SK-N-SH treated with all-trans-retinoic acid at 6 μM for 48 hours (cell line): ENCODE measurements around the gene SYNE1.

ENCODE experiments used
- ATAC-seq: fragments of 200-7000 bp; cut with Tn5 transposase; 3 replicates; pipeline ENCODE4 v1.9.1; 2020; ENCODE audit warnings: mild to moderate bottlenecking, moderate library complexity
- ARNTL ChIP-seq: fragments of 450-650 bp; formaldehyde crosslinking; IDR thresholded peaks from 2 replicates; pipeline ENCODE4 v1.5.0; 2020; ENCODE audit warnings: low read depth, mild to moderate bottlenecking, moderate library complexity, borderline replicate concordance
- BACH2 ChIP-seq: fragments of 250-450 bp; sonication (Bioruptor Pico); IDR thresholded peaks from 2 replicates; pipeline ENCODE4 v1.9.0; 2021; ENCODE audit warnings: mild to moderate bottlenecking, borderline replicate concordance
- CSDC2 ChIP-seq: fragments of 250-450 bp; sonication (Bioruptor Pico); IDR thresholded peaks from 2 replicates; pipeline ENCODE4 v1.5.0; 2020; ENCODE audit warnings: mild to moderate bottlenecking, moderate library complexity
- ESRRG ChIP-seq: fragments of 250-450 bp; sonication (Bioruptor Pico); IDR thresholded peaks from 2 replicates; pipeline ENCODE4 v1.6.1; 2021; ENCODE audit warnings: mild to moderate bottlenecking
- OSR1 ChIP-seq: fragments of 250-450 bp; sonication (Bioruptor Pico); IDR thresholded peaks from 2 replicates; pipeline ENCODE4 v1.8.0; 2022; ENCODE audit warnings: moderate library complexity, mild to moderate bottlenecking, inconsistent platforms
- PPARA ChIP-seq: fragments of 250-450 bp; sonication (Bioruptor Pico); IDR thresholded peaks from 2 replicates; pipeline ENCODE4 v1.5.0; 2020; ENCODE audit warnings: mild to moderate bottlenecking, borderline replicate concordance
- RARB ChIP-seq: fragments of 250-450 bp; sonication (Bioruptor Pico); IDR thresholded peaks from 2 replicates; pipeline ENCODE4 v1.8.0; 2021; ENCODE audit warnings: mild to moderate bottlenecking, moderate library complexity
- SNAI2 ChIP-seq: fragments of 250-450 bp; sonication (Bioruptor Pico); IDR thresholded peaks from 2 replicates; pipeline ENCODE4 v1.5.0; 2020; ENCODE audit warnings: mild to moderate bottlenecking, moderate library complexity
- TCF4 ChIP-seq: fragments of 250-450 bp; sonication (Bioruptor Pico); IDR thresholded peaks from 2 replicates; pipeline ENCODE4 v1.8.0; 2021; ENCODE audit warnings: mild to moderate bottlenecking, moderate library complexity, borderline replicate concordance
- TOX ChIP-seq: fragments of 250-450 bp; sonication (Bioruptor Pico); IDR thresholded peaks from 2 replicates; pipeline ENCODE4 v1.8.0; 2021; ENCODE audit warnings: mild to moderate bottlenecking, moderate library complexity, borderline replicate concordance
- ZC3H10 ChIP-seq: fragments of 250-450 bp; sonication (Bioruptor Pico); IDR thresholded peaks from 2 replicates; pipeline ENCODE4 v1.5.1; 2021; ENCODE audit warnings: mild to moderate bottlenecking, moderate library complexity
- ZFP3 ChIP-seq: fragments of 250-450 bp; sonication (Bioruptor Pico); IDR thresholded peaks from 2 replicates; pipeline ENCODE4 v1.5.0; 2020; ENCODE audit warnings: mild to moderate bottlenecking, moderate library complexity
- ZFP30 ChIP-seq: fragments of 450-650 bp; formaldehyde crosslinking; IDR thresholded peaks from 2 replicates; pipeline ENCODE4 v1.5.0; 2022; ENCODE audit warnings: mild to moderate bottlenecking, moderate library complexity
- ZNF565 ChIP-seq: fragments of 450-650 bp; formaldehyde crosslinking; conservative IDR thresholded peaks from 2 replicates; pipeline ENCODE4 v1.5.0; 2020; ENCODE audit warnings: low read depth, mild to moderate bottlenecking, moderate library complexity
- ZNF70 ChIP-seq: fragments of 450-650 bp; formaldehyde crosslinking; IDR thresholded peaks from 2 replicates; pipeline ENCODE4 v1.5.0; 2020; ENCODE audit warnings: mild to moderate bottlenecking, moderate library complexity
- ZNF8 ChIP-seq: fragments of 450-650 bp; formaldehyde crosslinking; IDR thresholded peaks from 2 replicates; pipeline ENCODE4 v1.5.0; 2020; ENCODE audit warnings: mild to moderate bottlenecking, moderate library complexity
- TF ChIP-seq, protein P1 (sequence below): fragments of 250-450 bp; sonication (Bioruptor Pico); IDR thresholded peaks from 2 replicates; pipeline ENCODE4 v1.5.1; 2021; ENCODE audit warnings: mild to moderate bottlenecking, moderate library complexity
- TF ChIP-seq, protein P2 (sequence below): fragments of 250-450 bp; sonication (Bioruptor Pico); IDR thresholded peaks from 2 replicates; pipeline ENCODE4 v1.5.1; 2020; ENCODE audit warnings: low read depth, mild to moderate bottlenecking, moderate library complexity
- TF ChIP-seq, protein P3 (sequence below): fragments of 250-450 bp; sonication (Bioruptor Pico); IDR thresholded peaks from 2 replicates; pipeline ENCODE4 v1.8.0; 2020; ENCODE audit warnings: mild to moderate bottlenecking, moderate library complexity, borderline replicate concordance
- TF ChIP-seq, protein P4 (sequence below): fragments of 250-450 bp; sonication (Bioruptor Pico); IDR thresholded peaks from 2 replicates; pipeline ENCODE4 v1.5.0; 2020; ENCODE audit warnings: mild to moderate bottlenecking, moderate library complexity

SYNE1 gene

DNA sequence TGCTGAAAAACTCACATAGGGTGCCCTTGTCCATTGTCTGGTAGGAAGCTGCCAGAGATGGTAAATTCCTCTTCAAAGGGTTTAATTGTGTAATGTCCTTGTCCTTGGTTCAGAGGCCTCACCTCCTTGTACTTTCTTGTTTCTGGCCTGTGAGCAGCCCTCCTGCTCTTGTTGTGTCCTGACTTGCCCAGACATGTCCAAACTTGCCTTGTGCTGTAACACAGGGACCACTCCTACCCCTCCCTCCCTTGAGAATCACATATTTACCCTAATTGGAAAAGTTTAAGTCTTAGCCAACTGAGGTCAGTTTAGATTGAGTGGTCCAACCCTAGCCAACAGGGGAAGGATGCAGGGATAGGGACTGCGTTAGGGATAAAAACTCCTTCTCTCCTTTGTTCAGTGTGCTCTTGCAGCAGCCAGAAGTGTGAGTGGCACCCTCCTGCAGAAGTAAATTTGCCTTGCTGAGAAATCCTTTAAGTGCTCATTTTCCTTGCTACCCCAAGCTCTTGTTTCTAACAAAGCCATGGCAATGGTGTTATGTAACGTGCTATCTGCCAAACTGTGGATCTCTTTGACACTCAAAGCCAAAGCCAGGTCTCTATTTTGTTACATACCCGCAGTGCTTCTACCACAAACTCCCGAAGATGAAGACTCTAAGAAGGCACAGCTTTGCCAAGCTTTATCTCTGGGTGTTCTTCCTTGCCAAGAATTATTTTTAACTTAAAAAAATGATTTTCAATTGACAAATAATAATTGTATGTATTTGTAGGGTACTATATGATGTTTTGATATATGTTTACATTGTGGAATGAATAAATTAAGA, 415.1 kb downstream of the SYNE1 start:
- TF ChIP-seq BACH2 (no peak), CSDC2 (CRISPR knock-in tag) (no peak), ZNF565 (CRISPR knock-in tag) (no peak), SNAI2 (no peak), TCF4 (CRISPR knock-in tag) (no peak), ZC3H10 (no peak), ARNTL (no peak), ZNF70 (no peak), PPARA (no peak), ESRRG (CRISPR knock-in tag) (no peak), RARB (no peak), TOX (no peak), ZNF8 (CRISPR knock-in tag) (no peak), ZFP3 (CRISPR knock-in tag) (no peak), ZFP30 (CRISPR knock-in tag) (no peak)
- TF ChIP-seq, protein P1, sequence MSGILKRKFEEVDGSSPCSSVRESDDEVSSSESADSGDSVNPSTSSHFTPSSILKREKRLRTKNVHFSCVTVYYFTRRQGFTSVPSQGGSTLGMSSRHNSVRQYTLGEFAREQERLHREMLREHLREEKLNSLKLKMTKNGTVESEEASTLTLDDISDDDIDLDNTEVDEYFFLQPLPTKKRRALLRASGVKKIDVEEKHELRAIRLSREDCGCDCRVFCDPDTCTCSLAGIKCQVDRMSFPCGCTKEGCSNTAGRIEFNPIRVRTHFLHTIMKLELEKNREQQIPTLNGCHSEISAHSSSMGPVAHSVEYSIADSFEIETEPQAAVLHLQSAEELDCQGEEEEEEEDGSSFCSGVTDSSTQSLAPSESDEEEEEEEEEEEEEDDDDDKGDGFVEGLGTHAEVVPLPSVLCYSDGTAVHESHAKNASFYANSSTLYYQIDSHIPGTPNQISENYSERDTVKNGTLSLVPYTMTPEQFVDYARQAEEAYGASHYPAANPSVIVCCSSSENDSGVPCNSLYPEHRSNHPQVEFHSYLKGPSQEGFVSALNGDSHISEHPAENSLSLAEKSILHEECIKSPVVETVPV (CRISPR knock-in tag), result no peak
- TF ChIP-seq, protein P2, sequence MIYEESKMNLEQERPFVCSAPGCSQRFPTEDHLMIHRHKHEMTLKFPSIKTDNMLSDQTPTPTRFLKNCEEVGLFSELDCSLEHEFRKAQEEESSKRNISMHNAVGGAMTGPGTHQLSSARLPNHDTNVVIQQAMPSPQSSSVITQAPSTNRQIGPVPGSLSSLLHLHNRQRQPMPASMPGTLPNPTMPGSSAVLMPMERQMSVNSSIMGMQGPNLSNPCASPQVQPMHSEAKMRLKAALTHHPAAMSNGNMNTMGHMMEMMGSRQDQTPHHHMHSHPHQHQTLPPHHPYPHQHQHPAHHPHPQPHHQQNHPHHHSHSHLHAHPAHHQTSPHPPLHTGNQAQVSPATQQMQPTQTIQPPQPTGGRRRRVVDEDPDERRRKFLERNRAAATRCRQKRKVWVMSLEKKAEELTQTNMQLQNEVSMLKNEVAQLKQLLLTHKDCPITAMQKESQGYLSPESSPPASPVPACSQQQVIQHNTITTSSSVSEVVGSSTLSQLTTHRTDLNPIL (CRISPR knock-in tag), result no peak
- TF ChIP-seq, protein P3, sequence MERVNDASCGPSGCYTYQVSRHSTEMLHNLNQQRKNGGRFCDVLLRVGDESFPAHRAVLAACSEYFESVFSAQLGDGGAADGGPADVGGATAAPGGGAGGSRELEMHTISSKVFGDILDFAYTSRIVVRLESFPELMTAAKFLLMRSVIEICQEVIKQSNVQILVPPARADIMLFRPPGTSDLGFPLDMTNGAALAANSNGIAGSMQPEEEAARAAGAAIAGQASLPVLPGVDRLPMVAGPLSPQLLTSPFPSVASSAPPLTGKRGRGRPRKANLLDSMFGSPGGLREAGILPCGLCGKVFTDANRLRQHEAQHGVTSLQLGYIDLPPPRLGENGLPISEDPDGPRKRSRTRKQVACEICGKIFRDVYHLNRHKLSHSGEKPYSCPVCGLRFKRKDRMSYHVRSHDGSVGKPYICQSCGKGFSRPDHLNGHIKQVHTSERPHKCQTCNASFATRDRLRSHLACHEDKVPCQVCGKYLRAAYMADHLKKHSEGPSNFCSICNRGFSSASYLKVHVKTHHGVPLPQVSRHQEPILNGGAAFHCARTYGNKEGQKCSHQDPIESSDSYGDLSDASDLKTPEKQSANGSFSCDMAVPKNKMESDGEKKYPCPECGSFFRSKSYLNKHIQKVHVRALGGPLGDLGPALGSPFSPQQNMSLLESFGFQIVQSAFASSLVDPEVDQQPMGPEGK (CRISPR knock-in tag), result no peak
- ATAC-seq, result no peak

GRCh38 chr6:152220786-152221185, 416.4 kb downstream of the SYNE1 start:
- TF ChIP-seq, protein P1 (CRISPR knock-in tag), result no peak
- TF ChIP-seq, protein P4, sequence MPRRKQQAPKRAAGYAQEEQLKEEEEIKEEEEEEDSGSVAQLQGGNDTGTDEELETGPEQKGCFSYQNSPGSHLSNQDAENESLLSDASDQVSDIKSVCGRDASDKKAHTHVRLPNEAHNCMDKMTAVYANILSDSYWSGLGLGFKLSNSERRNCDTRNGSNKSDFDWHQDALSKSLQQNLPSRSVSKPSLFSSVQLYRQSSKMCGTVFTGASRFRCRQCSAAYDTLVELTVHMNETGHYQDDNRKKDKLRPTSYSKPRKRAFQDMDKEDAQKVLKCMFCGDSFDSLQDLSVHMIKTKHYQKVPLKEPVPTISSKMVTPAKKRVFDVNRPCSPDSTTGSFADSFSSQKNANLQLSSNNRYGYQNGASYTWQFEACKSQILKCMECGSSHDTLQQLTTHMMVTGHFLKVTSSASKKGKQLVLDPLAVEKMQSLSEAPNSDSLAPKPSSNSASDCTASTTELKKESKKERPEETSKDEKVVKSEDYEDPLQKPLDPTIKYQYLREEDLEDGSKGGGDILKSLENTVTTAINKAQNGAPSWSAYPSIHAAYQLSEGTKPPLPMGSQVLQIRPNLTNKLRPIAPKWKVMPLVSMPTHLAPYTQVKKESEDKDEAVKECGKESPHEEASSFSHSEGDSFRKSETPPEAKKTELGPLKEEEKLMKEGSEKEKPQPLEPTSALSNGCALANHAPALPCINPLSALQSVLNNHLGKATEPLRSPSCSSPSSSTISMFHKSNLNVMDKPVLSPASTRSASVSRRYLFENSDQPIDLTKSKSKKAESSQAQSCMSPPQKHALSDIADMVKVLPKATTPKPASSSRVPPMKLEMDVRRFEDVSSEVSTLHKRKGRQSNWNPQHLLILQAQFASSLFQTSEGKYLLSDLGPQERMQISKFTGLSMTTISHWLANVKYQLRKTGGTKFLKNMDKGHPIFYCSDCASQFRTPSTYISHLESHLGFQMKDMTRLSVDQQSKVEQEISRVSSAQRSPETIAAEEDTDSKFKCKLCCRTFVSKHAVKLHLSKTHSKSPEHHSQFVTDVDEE, result no peak
- TF ChIP-seq ZC3H10 (no peak), ZNF565 (CRISPR knock-in tag) (no peak), OSR1 (CRISPR knock-in tag) (no peak), PPARA (no peak), ARNTL (no peak), ZNF8 (CRISPR knock-in tag) (no peak), RARB (no peak), SNAI2 (no peak), TCF4 (CRISPR knock-in tag) (no peak), ESRRG (CRISPR knock-in tag) (no peak)
- TF ChIP-seq, protein P3 (CRISPR knock-in tag), result no peak
- ATAC-seq, result no peak
